ENCODE measurements around the gene TMEM258.

- TF ChIP-seq, protein P1, sequence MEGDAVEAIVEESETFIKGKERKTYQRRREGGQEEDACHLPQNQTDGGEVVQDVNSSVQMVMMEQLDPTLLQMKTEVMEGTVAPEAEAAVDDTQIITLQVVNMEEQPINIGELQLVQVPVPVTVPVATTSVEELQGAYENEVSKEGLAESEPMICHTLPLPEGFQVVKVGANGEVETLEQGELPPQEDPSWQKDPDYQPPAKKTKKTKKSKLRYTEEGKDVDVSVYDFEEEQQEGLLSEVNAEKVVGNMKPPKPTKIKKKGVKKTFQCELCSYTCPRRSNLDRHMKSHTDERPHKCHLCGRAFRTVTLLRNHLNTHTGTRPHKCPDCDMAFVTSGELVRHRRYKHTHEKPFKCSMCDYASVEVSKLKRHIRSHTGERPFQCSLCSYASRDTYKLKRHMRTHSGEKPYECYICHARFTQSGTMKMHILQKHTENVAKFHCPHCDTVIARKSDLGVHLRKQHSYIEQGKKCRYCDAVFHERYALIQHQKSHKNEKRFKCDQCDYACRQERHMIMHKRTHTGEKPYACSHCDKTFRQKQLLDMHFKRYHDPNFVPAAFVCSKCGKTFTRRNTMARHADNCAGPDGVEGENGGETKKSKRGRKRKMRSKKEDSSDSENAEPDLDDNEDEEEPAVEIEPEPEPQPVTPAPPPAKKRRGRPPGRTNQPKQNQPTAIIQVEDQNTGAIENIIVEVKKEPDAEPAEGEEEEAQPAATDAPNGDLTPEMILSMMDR (IDR thresholded peaks at IDR 0.05) = no peak
- no peak for TF ChIP-seq ZFX (IDR thresholded peaks at IDR 0.05; ENCODE audit: borderline replicate concordance)
Measured at GRCh38 chr11:61777234-61778090, 14.9 kb downstream of the TMEM258 start.
